Testis (tissue), 2 donors: ENCODE data around the gene NPSR1.

Experiments used
- POLR2A ChIP-seq: fragments of 450-650 bp; IDR thresholded peaks from one replicate; pipeline ENCODE4 v1.6.1; 2017; ENCODE audit warnings: antibody characterized with exemption, mild to moderate bottlenecking, moderate library complexity
- TF ChIP-seq, protein P1 (sequence below), 3 experiments: fragments of 450-650 bp in 2 of 3; fragments of 200-600 bp in 1 of 3; sonication (generic) in 1 of 3; IDR thresholded peaks; one replicate each; pipeline ENCODE4 v1.5.1; 2016 to 2019; ENCODE audit warnings: antibody characterized with exemption in 3 of 3, mild to moderate bottlenecking in 2 of 3, moderate library complexity in 1 of 3

DNA sequence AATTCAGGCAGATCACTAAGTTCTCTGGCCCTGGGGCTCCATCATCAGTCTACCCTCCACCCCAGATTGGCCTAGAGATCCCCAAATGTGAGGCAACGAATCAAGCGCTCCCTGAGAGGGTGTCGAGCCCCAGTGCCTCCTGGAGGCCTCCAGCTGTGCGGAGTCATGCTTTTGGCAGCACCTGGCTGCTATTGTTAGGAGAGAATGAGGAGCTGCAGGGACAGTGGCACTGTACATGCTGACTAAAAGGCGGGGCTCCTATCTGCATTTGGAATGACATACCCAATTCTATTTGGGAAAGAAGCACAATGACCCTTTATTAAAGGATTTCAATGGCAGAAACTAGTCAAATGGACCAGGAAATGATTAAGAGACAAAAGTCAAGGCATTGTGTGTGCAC is 217.5 kb downstream of the NPSR1 start:
- TF ChIP-seq, protein P1, sequence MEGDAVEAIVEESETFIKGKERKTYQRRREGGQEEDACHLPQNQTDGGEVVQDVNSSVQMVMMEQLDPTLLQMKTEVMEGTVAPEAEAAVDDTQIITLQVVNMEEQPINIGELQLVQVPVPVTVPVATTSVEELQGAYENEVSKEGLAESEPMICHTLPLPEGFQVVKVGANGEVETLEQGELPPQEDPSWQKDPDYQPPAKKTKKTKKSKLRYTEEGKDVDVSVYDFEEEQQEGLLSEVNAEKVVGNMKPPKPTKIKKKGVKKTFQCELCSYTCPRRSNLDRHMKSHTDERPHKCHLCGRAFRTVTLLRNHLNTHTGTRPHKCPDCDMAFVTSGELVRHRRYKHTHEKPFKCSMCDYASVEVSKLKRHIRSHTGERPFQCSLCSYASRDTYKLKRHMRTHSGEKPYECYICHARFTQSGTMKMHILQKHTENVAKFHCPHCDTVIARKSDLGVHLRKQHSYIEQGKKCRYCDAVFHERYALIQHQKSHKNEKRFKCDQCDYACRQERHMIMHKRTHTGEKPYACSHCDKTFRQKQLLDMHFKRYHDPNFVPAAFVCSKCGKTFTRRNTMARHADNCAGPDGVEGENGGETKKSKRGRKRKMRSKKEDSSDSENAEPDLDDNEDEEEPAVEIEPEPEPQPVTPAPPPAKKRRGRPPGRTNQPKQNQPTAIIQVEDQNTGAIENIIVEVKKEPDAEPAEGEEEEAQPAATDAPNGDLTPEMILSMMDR (IDR thresholded peaks at IDR 0.05) = no peak
- no peak for TF ChIP-seq POLR2A
